ENCODE measurements around the gene SLC6A2. TPM values are rescaled to one million over a fixed set of nuclear protein-coding genes. Genes with fewer than 3 reads are reported as not detected.

The SLC6A2 gene
- total and polyA plus RNA-seq, 9 of the 15 experiments (the other 6 are each of a cell fraction or from before 2014, with no cell fraction given), result not detected

DNA sequence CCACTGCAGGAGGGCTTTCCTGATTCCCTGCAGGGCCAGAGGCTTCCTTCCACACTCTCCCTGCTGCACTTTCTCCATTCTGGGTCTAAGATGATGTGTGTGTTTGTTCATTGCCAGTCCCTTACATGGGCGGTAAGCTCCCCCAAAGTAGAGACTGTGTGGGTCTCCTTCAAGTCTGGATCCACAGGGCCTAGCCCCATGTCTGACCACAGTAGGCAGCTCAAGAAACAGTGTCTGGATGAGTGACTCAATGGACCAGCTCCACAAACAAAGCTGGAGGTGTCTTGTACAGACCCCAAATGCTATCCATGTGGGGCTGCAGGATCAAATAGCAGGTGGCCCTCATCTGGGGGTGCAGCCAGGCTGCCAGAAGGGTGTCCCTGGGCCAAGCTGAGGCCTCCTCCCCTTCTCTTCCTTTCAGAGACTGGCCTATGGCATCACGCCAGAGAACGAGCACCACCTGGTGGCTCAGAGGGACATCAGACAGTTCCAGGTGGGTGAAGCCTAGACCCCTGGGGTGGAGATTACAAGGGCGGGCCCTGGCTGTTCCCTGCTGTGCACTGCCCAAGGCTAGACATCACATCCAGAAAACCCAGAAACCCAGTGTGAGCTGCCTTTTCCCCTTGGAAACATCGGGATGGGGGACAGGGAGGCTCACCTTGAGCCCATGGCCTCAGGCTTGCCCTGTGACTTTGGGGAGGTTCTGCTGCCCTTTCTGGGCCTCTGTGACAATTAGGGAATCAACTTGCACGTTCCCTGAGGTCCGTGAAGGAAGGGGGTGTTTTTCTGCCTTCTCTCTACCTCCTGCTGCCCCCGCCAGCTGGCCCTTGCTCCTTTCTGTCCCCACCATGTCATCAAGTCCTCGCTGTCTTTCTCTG, 45.9 kb downstream of the SLC6A2 start:
- Histone ChIP-seq H3K27me3 (ENCODE audit: control insufficient read depth in 2 of 2, insufficient read depth in 2 of 2, low read length in 2 of 2) (peaks cover 0 to 4% of the 10 kb centered on the region in 2 experiments; a peak in 3 of 5 replicates), H3K79me2 (ENCODE audit: control insufficient read depth, insufficient read depth, low read length) (no peaks in the 10 kb centered on the region), H3K27ac (ENCODE audit: extremely low read depth, low read depth, low read length) (no peak overlapping the region), H3K9ac (ENCODE audit: insufficient read depth in 1 of 2, low read depth in 2 of 2, low read length in 2 of 2) (no peak overlapping the region; a peak in 1 of 4 replicates), H3K4me1 (replicated peaks in 1 of 2; ENCODE audit: control insufficient read depth in 2 of 2, insufficient read depth in 2 of 2, low read length in 2 of 2) (no peaks in the 10 kb centered on the region), H3K4me3 (no peak overlapping the region), H3K9me3 (replicated peaks; ENCODE audit: control insufficient read depth, insufficient read depth, low read depth, low read length) (no peaks in the 10 kb centered on the region), H3K4me2 (ENCODE audit: insufficient read depth, low read length) (no peak overlapping the region), H4K20me1 (replicated peaks; ENCODE audit: control insufficient read depth, insufficient read depth, low read length) (no peaks in the 10 kb centered on the region; the same call in 1 of the 2 replicates), H3K9me1 (ENCODE audit: control insufficient read depth, insufficient read depth, low read length) (no peaks in the 10 kb centered on the region), H3K36me3 (ENCODE audit: control insufficient read depth, insufficient read depth, low read length) (no peaks in the 10 kb centered on the region), H2AFZ (ENCODE audit: low read depth, low read length) (no peak overlapping the region)
- BruUV-seq (replicated peaks), result no TSS peak
- ChIA-PET CTCF (ENCODE audit: low intra/inter-chr PET ratio) (interaction anchor here (0.5 to 6.5 kb wide), 4 partner anchors 158 to 245 kb away, joined by 4 to 139 read pairs (median 15); no protein-coding TSS in a partner anchor), POLR2A (interaction anchor here (0.6 kb wide), 1 partner anchor 190 kb away, joined by 3 read pairs; no protein-coding TSS in a partner anchor)
- DNase-seq (ENCODE audit: extremely low read depth in 1 of 4, low spot score in 3 of 4) (peak; percentile 71 to 75 (median 74)), FAIRE-seq (peak; percentile 84), ATAC-seq (peak; percentile 98)
- intact Hi-C loops (cut with micrococcal nuclease), result loop anchor here (1.0 to 5.0 kb wide), 3 partner anchors 59 to 236 kb away; no protein-coding TSS in a partner anchor
- WGBS (ENCODE audit: insufficient coverage, low coverage, missing lambda C conversion rate), result 5% methylated on average over 9 of the region's 9 CpGs
- in situ Hi-C loops (cut with MboI), result loop anchor here (5.0 kb wide), 1 partner anchor 234 kb away; no protein-coding TSS in a partner anchor
- TF ChIP-seq JUND (IDR thresholded peaks at IDR 0.05; ENCODE audit: borderline replicate concordance, low read depth, low read length) (0 out of 2 replicates have a peak, but pooled peaks have one; percentile 4), JUND (tag; IDR thresholded peaks at IDR 0.05; ENCODE audit: borderline replicate concordance, low read depth, low read length) (no peak), NELFE (IDR thresholded peaks at IDR 0.05; ENCODE audit: insufficient read depth, insufficient read length) (no peak), YBX1 (IDR thresholded peaks at IDR 0.05) (no peak), SRSF9 (IDR thresholded peaks at IDR 0.05; ENCODE audit: borderline replicate concordance, low read depth, low read length) (no peak), ZNF695 (CRISPR knock-in tag; IDR thresholded peaks at IDR 0.05) (no peak), KHSRP (IDR thresholded peaks at IDR 0.05) (no peak), SMC3 (conservative IDR thresholded peaks at IDR 0.05; ENCODE audit: insufficient read depth, low read depth, low read length) (peak; percentile 88), PTRF (tag; IDR thresholded peaks at IDR 0.05) (no peak), NEUROD1 (IDR thresholded peaks at IDR 0.05; ENCODE audit: borderline replicate concordance, low read depth, low read length, partially characterized antibody) (no peak), ZBTB7A (IDR thresholded peaks at IDR 0.05; ENCODE audit: borderline replicate concordance, control insufficient read depth, low read depth, low read length) (peak; percentile 46; the same call in 1 of the 2 replicates)
- TF ChIP-seq, protein P1, sequence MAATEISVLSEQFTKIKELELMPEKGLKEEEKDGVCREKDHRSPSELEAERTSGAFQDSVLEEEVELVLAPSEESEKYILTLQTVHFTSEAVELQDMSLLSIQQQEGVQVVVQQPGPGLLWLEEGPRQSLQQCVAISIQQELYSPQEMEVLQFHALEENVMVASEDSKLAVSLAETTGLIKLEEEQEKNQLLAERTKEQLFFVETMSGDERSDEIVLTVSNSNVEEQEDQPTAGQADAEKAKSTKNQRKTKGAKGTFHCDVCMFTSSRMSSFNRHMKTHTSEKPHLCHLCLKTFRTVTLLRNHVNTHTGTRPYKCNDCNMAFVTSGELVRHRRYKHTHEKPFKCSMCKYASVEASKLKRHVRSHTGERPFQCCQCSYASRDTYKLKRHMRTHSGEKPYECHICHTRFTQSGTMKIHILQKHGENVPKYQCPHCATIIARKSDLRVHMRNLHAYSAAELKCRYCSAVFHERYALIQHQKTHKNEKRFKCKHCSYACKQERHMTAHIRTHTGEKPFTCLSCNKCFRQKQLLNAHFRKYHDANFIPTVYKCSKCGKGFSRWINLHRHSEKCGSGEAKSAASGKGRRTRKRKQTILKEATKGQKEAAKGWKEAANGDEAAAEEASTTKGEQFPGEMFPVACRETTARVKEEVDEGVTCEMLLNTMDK (IDR thresholded peaks at IDR 0.05; ENCODE audit: borderline replicate concordance, insufficient read depth, low read depth, low read length, poor library complexity, severe bottlenecking), result peak; percentile 34
- TF ChIP-seq, protein P2, sequence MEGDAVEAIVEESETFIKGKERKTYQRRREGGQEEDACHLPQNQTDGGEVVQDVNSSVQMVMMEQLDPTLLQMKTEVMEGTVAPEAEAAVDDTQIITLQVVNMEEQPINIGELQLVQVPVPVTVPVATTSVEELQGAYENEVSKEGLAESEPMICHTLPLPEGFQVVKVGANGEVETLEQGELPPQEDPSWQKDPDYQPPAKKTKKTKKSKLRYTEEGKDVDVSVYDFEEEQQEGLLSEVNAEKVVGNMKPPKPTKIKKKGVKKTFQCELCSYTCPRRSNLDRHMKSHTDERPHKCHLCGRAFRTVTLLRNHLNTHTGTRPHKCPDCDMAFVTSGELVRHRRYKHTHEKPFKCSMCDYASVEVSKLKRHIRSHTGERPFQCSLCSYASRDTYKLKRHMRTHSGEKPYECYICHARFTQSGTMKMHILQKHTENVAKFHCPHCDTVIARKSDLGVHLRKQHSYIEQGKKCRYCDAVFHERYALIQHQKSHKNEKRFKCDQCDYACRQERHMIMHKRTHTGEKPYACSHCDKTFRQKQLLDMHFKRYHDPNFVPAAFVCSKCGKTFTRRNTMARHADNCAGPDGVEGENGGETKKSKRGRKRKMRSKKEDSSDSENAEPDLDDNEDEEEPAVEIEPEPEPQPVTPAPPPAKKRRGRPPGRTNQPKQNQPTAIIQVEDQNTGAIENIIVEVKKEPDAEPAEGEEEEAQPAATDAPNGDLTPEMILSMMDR (IDR thresholded peaks at IDR 0.05 in 2 of 3, conservative IDR thresholded peaks at IDR 0.05 in 1 of 3; ENCODE audit: insufficient read depth in 2 of 3, low read depth in 1 of 3, low read length in 3 of 3), result peak; percentile 74 to 82 (median 78)
- TF ChIP-seq, protein P3, sequence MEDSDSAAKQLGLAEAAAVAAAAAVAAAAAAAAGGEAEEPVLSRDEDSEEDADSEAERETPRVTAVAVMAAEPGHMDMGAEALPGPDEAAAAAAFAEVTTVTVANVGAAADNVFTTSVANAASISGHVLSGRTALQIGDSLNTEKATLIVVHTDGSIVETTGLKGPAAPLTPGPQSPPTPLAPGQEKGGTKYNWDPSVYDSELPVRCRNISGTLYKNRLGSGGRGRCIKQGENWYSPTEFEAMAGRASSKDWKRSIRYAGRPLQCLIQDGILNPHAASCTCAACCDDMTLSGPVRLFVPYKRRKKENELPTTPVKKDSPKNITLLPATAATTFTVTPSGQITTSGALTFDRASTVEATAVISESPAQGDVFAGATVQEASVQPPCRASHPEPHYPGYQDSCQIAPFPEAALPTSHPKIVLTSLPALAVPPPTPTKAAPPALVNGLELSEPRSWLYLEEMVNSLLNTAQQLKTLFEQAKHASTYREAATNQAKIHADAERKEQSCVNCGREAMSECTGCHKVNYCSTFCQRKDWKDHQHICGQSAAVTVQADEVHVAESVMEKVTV (CRISPR knock-in tag; IDR thresholded peaks at IDR 0.05), result 0 out of 2 replicates have a peak, but pooled peaks have one; percentile 53

Measured in K562 (cell line).